Neutrophil (primary cell): ENCODE measurements around the gene GATA1.

Experiments
- H3K27ac ChIP-seq: fragments of 200-600 bp; sonication (generic); 2 replicates; pipeline ENCODE4 v1.5.1; 2016; ENCODE audit warnings: mild to moderate bottlenecking, moderate library complexity
- H3K27me3 ChIP-seq: fragments of 200-600 bp; sonication (generic); 2 replicates; pipeline ENCODE4 v1.6.0; 2016; ENCODE audit warnings: mild to moderate bottlenecking
- H3K36me3 ChIP-seq: fragments of 200-600 bp; sonication (generic); 2 replicates; pipeline ENCODE4 v1.5.1; 2017
- H3K4me1 ChIP-seq, 2 experiments: fragments of 200-600 bp in 1 of 2; sonication (generic) in 1 of 2; 1 replicate in 1 of 2; 2 replicates in 1 of 2; pipeline versions ENCODE4 v1.5.1 to v1.6.1; 2013 to 2016; ENCODE audit warnings: low read depth in 1 of 2, low read length in 1 of 2, mild to moderate bottlenecking in 1 of 2, moderate library complexity in 1 of 2; ENCODE audit not compliant: control insufficient read depth in 1 of 2, insufficient read depth in 1 of 2
- H3K4me3 ChIP-seq, 2 experiments: fragments of 200-600 bp in 1 of 2; sonication (generic) in 1 of 2; 1 replicate in 1 of 2; 2 replicates in 1 of 2; pipeline ENCODE4 v1.5.1; 2013 to 2016; ENCODE audit warnings: low read depth in 1 of 2, low read length in 1 of 2, mild to moderate bottlenecking in 1 of 2, moderate library complexity in 1 of 2
- H3K9me3 ChIP-seq: fragments of 200-600 bp; sonication (generic); 2 replicates; pipeline ENCODE4 v1.5.1; 2016
- TF ChIP-seq, protein P1 (sequence below): fragments of 200-600 bp; sonication (generic); IDR thresholded peaks from 2 replicates; pipeline ENCODE4 v1.5.1; 2016; ENCODE audit warnings: antibody characterized with exemption

The GATA1 gene

DNA sequence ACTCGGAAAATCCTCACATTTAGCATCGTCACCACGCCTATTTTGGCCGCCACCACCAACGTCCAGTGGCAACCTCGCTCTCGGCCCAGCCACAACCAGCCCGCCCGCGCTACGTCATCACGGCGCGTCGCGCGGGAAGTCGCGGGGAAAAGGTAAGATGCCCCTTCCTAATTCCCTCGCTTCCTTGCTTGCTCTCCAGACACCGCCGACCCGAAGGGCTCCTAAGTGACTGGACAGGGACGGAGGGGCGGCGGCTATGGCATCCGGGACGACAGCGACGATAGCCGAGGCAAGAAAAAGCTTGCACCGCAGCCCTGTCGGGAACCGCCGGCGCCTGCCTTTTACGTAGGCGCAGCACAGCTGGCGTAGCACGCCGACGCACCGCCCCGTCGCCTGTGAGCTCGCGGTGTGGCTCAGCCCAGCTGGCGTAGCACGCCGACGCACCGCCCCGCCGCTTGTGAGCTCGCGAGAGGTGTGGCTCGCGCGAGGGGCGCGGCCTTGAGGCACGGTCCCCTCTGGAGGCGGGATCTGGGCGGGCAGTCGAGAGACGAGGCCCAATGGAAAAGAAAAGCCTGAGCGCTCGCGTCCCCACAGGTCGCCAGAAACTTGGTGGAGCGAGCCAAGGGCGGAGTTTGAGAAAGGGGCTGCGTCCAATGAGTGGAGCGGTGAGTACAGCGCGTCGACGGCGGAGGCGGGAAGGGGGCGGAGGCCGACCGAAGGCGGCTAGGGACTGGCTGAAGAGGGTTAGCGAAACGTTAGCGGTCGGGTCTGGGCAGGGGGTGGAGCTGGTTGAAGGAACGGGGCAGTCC lies 15.1 kb downstream of the GATA1 start, which contains the start of gene HDAC6:
Gene HDAC6 (plus strand): TSS at position 788 of the 809 bp plus-strand sequence. CDS start 626 bp downstream, outside the sequence.
- H3K36me3 ChIP-seq, result no peaks in the 10 kb centered on the region
- peak within 1 kb of the TSS; percentile 93 for H3K27ac ChIP-seq
- no peaks in the 10 kb centered on the region for H3K9me3 ChIP-seq
- H3K27me3 ChIP-seq, result no peaks in the 10 kb centered on the region
- TF ChIP-seq, protein P1, sequence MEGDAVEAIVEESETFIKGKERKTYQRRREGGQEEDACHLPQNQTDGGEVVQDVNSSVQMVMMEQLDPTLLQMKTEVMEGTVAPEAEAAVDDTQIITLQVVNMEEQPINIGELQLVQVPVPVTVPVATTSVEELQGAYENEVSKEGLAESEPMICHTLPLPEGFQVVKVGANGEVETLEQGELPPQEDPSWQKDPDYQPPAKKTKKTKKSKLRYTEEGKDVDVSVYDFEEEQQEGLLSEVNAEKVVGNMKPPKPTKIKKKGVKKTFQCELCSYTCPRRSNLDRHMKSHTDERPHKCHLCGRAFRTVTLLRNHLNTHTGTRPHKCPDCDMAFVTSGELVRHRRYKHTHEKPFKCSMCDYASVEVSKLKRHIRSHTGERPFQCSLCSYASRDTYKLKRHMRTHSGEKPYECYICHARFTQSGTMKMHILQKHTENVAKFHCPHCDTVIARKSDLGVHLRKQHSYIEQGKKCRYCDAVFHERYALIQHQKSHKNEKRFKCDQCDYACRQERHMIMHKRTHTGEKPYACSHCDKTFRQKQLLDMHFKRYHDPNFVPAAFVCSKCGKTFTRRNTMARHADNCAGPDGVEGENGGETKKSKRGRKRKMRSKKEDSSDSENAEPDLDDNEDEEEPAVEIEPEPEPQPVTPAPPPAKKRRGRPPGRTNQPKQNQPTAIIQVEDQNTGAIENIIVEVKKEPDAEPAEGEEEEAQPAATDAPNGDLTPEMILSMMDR, result no peak
- H3K4me1 ChIP-seq, result peaks cover 11 to 18% of the 10 kb centered on the region in 2 experiments
- peak within 1 kb of the TSS; percentile 74 to 80 for H3K4me3 ChIP-seq

DNA sequence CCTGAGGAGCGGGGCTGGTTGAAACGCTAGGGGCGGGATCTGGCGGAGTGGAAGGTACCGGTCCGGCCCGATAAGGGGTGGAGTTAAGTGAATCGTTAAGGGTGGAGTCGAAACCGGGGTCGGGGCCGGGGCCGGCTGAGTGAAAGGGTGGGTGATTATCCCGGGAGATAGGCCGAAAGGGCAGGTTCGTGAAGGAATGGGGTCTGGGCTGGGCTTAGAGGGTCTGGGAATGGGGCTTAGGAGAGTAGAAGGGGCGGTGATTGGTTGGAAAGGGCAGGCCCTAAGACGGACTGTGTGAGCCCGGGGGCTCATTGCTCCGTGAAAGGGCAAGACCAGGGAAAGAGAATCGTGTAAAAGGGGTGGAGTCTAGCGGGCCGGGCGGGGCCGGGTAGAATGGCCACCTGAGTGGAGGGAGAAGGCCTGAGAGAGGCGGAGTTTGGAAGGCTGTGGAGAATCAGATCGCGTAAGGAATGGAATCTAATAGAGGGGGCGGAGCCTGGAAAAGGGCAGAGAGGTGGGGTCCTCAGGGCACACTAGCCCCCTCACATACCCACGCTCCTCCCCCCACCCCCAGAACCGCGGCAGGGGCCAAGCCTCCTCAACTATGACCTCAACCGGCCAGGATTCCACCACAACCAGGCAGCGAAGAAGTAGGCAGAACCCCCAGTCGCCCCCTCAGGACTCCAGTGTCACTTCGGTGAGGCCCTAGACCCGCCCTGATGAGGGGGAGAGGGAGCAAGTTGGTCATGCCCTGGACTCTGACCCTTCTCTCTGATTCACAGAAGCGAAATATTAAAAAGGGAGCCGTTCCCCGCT lies 15.9 kb downstream of the GATA1 start:
- H3K4me3 ChIP-seq, result peak overlapping the region; percentile 66 to 69
- peaks cover 11 to 18% of the 10 kb centered on the region in 2 experiments for H3K4me1 ChIP-seq
- no peaks in the 10 kb centered on the region for H3K36me3 ChIP-seq
- H3K9me3 ChIP-seq, result no peaks in the 10 kb centered on the region
- H3K27me3 ChIP-seq, result no peaks in the 10 kb centered on the region
- TF ChIP-seq, protein P1, result no peak
- peak overlapping the region; percentile 93 for H3K27ac ChIP-seq

- peak overlapping the region; percentile 66 to 69 for H3K4me3 ChIP-seq
- TF ChIP-seq, protein P1, result no peak
Measured at GRCh38 chrX:48802905-48803200, 16.5 kb downstream of the GATA1 start.

DNA sequence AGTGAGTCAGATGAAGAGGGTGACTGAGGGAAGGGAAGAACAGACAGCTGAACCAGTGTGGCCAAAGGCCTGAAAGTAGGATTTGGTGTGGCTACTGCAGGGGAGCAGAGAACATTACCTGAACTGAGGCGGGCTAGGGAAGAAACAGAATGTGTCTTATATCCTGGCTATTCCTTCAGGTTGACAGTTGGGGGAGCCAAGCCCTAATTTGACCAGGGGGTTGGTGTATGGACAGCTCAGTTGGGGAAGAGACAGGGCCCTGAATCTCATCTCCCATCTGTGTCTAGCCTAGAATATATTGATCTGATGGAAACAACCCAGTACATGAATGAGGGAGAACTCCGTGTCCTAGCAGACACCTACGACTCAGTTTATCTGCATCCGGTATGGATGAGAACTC lies 19.7 kb downstream of the GATA1 start:
- no peak overlapping the region for H3K27ac ChIP-seq
- no peaks in the 10 kb centered on the region for H3K9me3 ChIP-seq
- no peaks in the 10 kb centered on the region for H3K27me3 ChIP-seq
- peaks cover 4 to 8% of the 10 kb centered on the region in 2 experiments for H3K4me1 ChIP-seq
- H3K36me3 ChIP-seq, result peaks cover 2% of the 10 kb centered on the region
- TF ChIP-seq, protein P1, result no peak
- no peak overlapping the region for H3K4me3 ChIP-seq

More at GRCh38 chrX:48802905-48803200, 16.5 kb downstream of the GATA1 start:
- peak overlapping the region; percentile 93 for H3K27ac ChIP-seq
- peaks cover 11 to 18% of the 10 kb centered on the region in 2 experiments for H3K4me1 ChIP-seq
- H3K36me3 ChIP-seq, result no peaks in the 10 kb centered on the region
- H3K27me3 ChIP-seq, result no peaks in the 10 kb centered on the region
- no peaks in the 10 kb centered on the region for H3K9me3 ChIP-seq

DNA sequence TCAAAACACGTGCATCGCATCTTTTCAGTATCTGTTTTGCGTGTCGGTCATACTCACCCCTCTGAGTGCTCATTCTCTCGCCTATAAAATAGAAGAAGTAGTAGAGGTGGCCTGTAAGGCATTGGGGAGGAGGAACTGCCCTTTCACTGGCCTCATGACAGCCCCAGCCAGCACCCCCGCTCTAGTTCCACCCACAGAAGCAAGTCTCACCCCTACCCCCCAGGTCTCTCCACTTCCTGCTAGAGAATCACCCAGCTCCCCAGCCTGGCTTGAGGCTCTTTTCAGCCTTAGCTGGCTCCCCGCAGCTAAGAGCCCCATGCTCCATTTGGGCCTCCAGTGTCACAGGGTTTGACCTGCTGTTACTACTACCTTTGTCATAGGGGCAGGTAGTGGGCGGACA lies 27.3 kb downstream of the GATA1 start:
- Histone ChIP-seq H3K36me3 (peaks cover 28% of the 10 kb centered on the region), H3K4me3 (no peak overlapping the region), H3K27me3 (no peaks in the 10 kb centered on the region), H3K4me1 (no peaks in the 10 kb centered on the region), H3K9me3 (no peaks in the 10 kb centered on the region), H3K27ac (no peak overlapping the region)
- TF ChIP-seq, protein P1, result no peak
